Upper lobe of left lung (tissue), 6 donors: Measurements from ENCODE around the gene PEX5L. TPM values are rescaled to one million over a fixed set of nuclear protein-coding genes. Genes with fewer than 3 reads are reported as not detected.

Source experiments
- ATAC-seq, 2 donors: fragments of 200-7000 bp; cut with Tn5 transposase; one replicate each; pipeline ENCODE4 v1.9.1; 2022; ENCODE audit warnings: mild to moderate bottlenecking in 2 of 2, moderate library complexity in 2 of 2; ENCODE audit not compliant: low FRiP score in 2 of 2
- DNase-seq, 2 donors: peaks; one replicate each; pipeline ENCODE4 v3.0.0-alpha.2; 2019 to 2020
- H3K27ac ChIP-seq, 4 donors: fragments of 200-600 bp; sonication (generic); one replicate each; pipeline ENCODE4 v1.5.1; 2016 to 2019
- H3K27me3 ChIP-seq, 4 donors: fragments of 200-600 bp; sonication (generic); one replicate each; pipeline ENCODE4 v1.5.1; 2017 to 2019
- H3K36me3 ChIP-seq, 4 donors: fragments of 200-600 bp; sonication (generic); one replicate each; pipeline ENCODE4 v1.5.1; 2016 to 2019
- H3K4me1 ChIP-seq, 4 donors: fragments of 200-600 bp; sonication (generic); one replicate each; pipeline ENCODE4 v1.5.1; 2018 to 2019
- H3K4me3 ChIP-seq, 4 donors: fragments of 200-600 bp; sonication (generic); one replicate each; pipeline ENCODE4 v1.5.1; 2017 to 2019; ENCODE audit warnings: mild to moderate bottlenecking in 2 of 4, moderate library complexity in 1 of 4
- H3K9me3 ChIP-seq, 4 donors: fragments of 200-600 bp; sonication (generic); one replicate each; pipeline ENCODE4 v1.5.1; 2018 to 2019
- CTCF ChIP-seq, 6 experiments: fragments of 450-650 bp in 4 of 6; fragments of 200-600 bp in 2 of 6; sonication (generic) in 2 of 6; IDR thresholded peaks; one replicate each; pipeline ENCODE4 v1.5.1; 2016 to 2019; ENCODE audit warnings: antibody characterized with exemption in 6 of 6
- EP300 ChIP-seq, 4 donors: sonication (generic); formaldehyde crosslinking; IDR thresholded peaks; one replicate each; pipeline ENCODE4 v1.5.1; 2017; ENCODE audit warnings: antibody characterized with exemption in 4 of 4, control low read depth in 2 of 4
- POLR2A ChIP-seq, 4 donors: fragments of 450-650 bp; IDR thresholded peaks; one replicate each; pipeline ENCODE4 v1.5.1; 2016 to 2017; ENCODE audit warnings: antibody characterized with exemption in 4 of 4, mild to moderate bottlenecking in 2 of 4
- POLR2AphosphoS5 ChIP-seq, 2 donors: sonication (generic); formaldehyde crosslinking; IDR thresholded peaks; one replicate each; pipeline ENCODE4 v1.5.1; 2017; ENCODE audit warnings: antibody characterized with exemption in 2 of 2
- WGBS, 2 donors: methylation state at CpG; one replicate each; pipeline ENCODE4 v1.1.5; 2017 to 2018; 5-methylcytosine and 5-hydroxymethylcytosine counted together
- total RNA-seq, 6 donors: library from RNA; depleted of rRNA in 4 of 6; stranded (reverse); fragments of >200 nt in 4 of 6; gene quantifications; one replicate each; pipeline versions ENCODE4 v1.1.0 to v1.2.1, GENCODE V29; 2016 to 2021
- donor health status: DM: no; HTN: no; CAD: no; lungs with moderate emphysema.
- donor health status: DM: no; HTN: yes; CAD: no; lungs with severe emphysema.

PEX5L gene
- total RNA-seq, 6 donors from 2014 or later: not detected

- TF ChIP-seq POLR2A (IDR thresholded peaks at IDR 0.05) (no peak), POLR2AphosphoS5 (IDR thresholded peaks at IDR 0.05) (no peak), CTCF (IDR thresholded peaks at IDR 0.05) (no peak), EP300 (IDR thresholded peaks at IDR 0.05) (no peak)
- Histone ChIP-seq H3K9me3 (peaks cover 0 to 4% (median 2%) of the 10 kb centered on the region in 4 donors), H3K4me1 (no peaks in the 10 kb centered on the region), H3K36me3 (no peaks in the 10 kb centered on the region), H3K27me3 (no peaks in the 10 kb centered on the region), H3K27ac (no peak overlapping the region), H3K4me3 (no peak overlapping the region)
- no peak for ATAC-seq
- DNase-seq: no peak
- WGBS, 2 donors: 72 to 75% methylated on average over 2 of the region's 2 CpGs
These were observed 34.7 kb downstream of the PEX5L start for GRCh38 chr3:180002006-180002405.

- ATAC-seq: no peak
- H3K27ac ChIP-seq: no peak overlapping the region
- no peak overlapping the region for H3K4me3 ChIP-seq
- no peak for DNase-seq
- H3K27me3 ChIP-seq: no peaks in the 10 kb centered on the region
- H3K4me1 ChIP-seq: no peaks in the 10 kb centered on the region
- TF ChIP-seq POLR2AphosphoS5 (IDR thresholded peaks at IDR 0.05) (no peak), CTCF (IDR thresholded peaks at IDR 0.05) (no peak), EP300 (IDR thresholded peaks at IDR 0.05) (no peak), POLR2A (IDR thresholded peaks at IDR 0.05) (no peak)
- peaks cover 0 to 4% (median 0%) of the 10 kb centered on the region in 4 donors for H3K9me3 ChIP-seq
- 54 to 70% methylated on average over 4 of the region's 4 CpGs for WGBS, 2 donors
- no peaks in the 10 kb centered on the region for H3K36me3 ChIP-seq
These were observed 36.2 kb downstream of the PEX5L start for GRCh38 chr3:180000500-180000899.

- no peaks in the 10 kb centered on the region for H3K4me1 ChIP-seq
- H3K27me3 ChIP-seq: no peaks in the 10 kb centered on the region
- no peak for DNase-seq
- H3K36me3 ChIP-seq: no peaks in the 10 kb centered on the region
- no peak for ATAC-seq
- H3K9me3 ChIP-seq: peaks cover 0 to 4% (median 0%) of the 10 kb centered on the region in 4 donors
- no peak overlapping the region for H3K4me3 ChIP-seq
- 76 to 80% methylated on average over 2 of the region's 2 CpGs for WGBS, 2 donors
- no peak overlapping the region for H3K27ac ChIP-seq
- TF ChIP-seq EP300 (IDR thresholded peaks at IDR 0.05) (no peak), CTCF (IDR thresholded peaks at IDR 0.05) (no peak)
These were observed 41.3 kb downstream of the PEX5L start for GRCh38 chr3:179995406-179995805.

GRCh38 chr3:179991883-179992282 lies 44.9 kb downstream of the PEX5L start:
- TF ChIP-seq CTCF (IDR thresholded peaks at IDR 0.05): no peak
- TF ChIP-seq POLR2A (IDR thresholded peaks at IDR 0.05): no peak
- TF ChIP-seq EP300 (IDR thresholded peaks at IDR 0.05): no peak
- no peak for TF ChIP-seq POLR2AphosphoS5 (IDR thresholded peaks at IDR 0.05)
- no peaks in the 10 kb centered on the region for H3K9me3 ChIP-seq
- H3K36me3 ChIP-seq: no peaks in the 10 kb centered on the region
- H3K4me3 ChIP-seq: no peak overlapping the region
- H3K4me1 ChIP-seq: no peaks in the 10 kb centered on the region
- ATAC-seq (no peak), DNase-seq (no peak)
- H3K27me3 ChIP-seq: no peaks in the 10 kb centered on the region
- WGBS, 2 donors: 95 to 96% methylated on average over 1 of the region's 1 CpG
- H3K27ac ChIP-seq: no peak overlapping the region

GRCh38 chr3:179991104-179991503 lies 45.6 kb downstream of the PEX5L start:
- Histone ChIP-seq H3K27ac (no peak overlapping the region), H3K36me3 (no peaks in the 10 kb centered on the region), H3K27me3 (no peaks in the 10 kb centered on the region), H3K4me3 (no peak overlapping the region), H3K9me3 (no peaks in the 10 kb centered on the region), H3K4me1 (no peaks in the 10 kb centered on the region)
- TF ChIP-seq POLR2A (IDR thresholded peaks at IDR 0.05) (no peak), EP300 (IDR thresholded peaks at IDR 0.05) (no peak), POLR2AphosphoS5 (IDR thresholded peaks at IDR 0.05) (no peak), CTCF (IDR thresholded peaks at IDR 0.05) (no peak)
- ATAC-seq (no peak), DNase-seq (no peak)
- 75 to 83% methylated on average over 2 to 4 of the region's 4 CpGs for WGBS, 2 donors
